PC-3 (cell line): ENCODE results near the gene TAS1R1. TPM values are rescaled to one million over a fixed set of nuclear protein-coding genes. Genes with fewer than 3 reads are reported as not detected.

ENCODE experiments used
- ATAC-seq: fragments of 200-7000 bp; cut with Tn5 transposase; 2 replicates; pipeline ENCODE4 v1.9.1; 2020; ENCODE audit warnings: mild to moderate bottlenecking, moderate library complexity
- BruUV-seq: library from RNA; stranded (reverse); fragments of 400-500 nt; replicated peaks from 2 replicates; lab custom pipeline; 2021; lab: Mats Ljungman, UMichigan
- CTCF ChIA-PET: fragments of 300-600 bp; sonication (Branson Sonifier 250); formaldehyde crosslinking; loops from one replicate; lab custom pipeline; 2022; ENCODE audit warnings: antibody characterized with exemption; lab: Charles Lee
- POLR2A ChIA-PET: fragments of 300-600 bp; sonication (Branson Sonifier 250); formaldehyde crosslinking; loops from one replicate; lab custom pipeline; 2022; ENCODE audit warnings: antibody characterized with exemption; ENCODE audit not compliant: unreplicated experiment; lab: Charles Lee
- DNase-seq: peaks from one replicate; pipeline ENCODE4 v3.0.0-alpha.2; 2015
- H2AFZ ChIP-seq: fragments of 300-600 bp; sonication (generic); 2 replicates; pipeline ENCODE4 v1.6.0; 2016; ENCODE audit warnings: antibody characterized with exemption, low read length
- H3F3A ChIP-seq: fragments of 300-600 bp; sonication (generic); one replicate; pipeline ENCODE4 v1.6.0; 2017; ENCODE audit warnings: antibody characterized with exemption, low read length, control low read depth, mild to moderate bottlenecking; ENCODE audit not compliant: unreplicated experiment
- H3K27ac ChIP-seq: fragments of 300-600 bp; sonication (generic); 2 replicates; pipeline ENCODE4 v1.5.1; 2016; ENCODE audit warnings: mild to moderate bottlenecking, low read length
- H3K27me3 ChIP-seq: fragments of 300-600 bp; sonication (generic); 2 replicates; pipeline ENCODE4 v1.6.1; 2016; ENCODE audit warnings: low read length, mixed read lengths
- H3K36me3 ChIP-seq: fragments of 300-600 bp; sonication (generic); 2 replicates; pipeline ENCODE4 v1.6.1; 2016; ENCODE audit warnings: low read depth, mixed run types, low read length, mixed read lengths
- H3K4me1 ChIP-seq: fragments of 300-600 bp; sonication (generic); 2 replicates; pipeline ENCODE4 v1.5.1; 2016; ENCODE audit warnings: low read length; ENCODE audit not compliant: insufficient read depth
- H3K4me2 ChIP-seq: fragments of 300-600 bp; sonication (generic); 2 replicates; pipeline ENCODE4 v1.6.0; 2016; ENCODE audit warnings: low read length
- H3K4me3 ChIP-seq: fragments of 300-600 bp; sonication (generic); 2 replicates; pipeline ENCODE4 v1.5.1; 2016; ENCODE audit warnings: mild to moderate bottlenecking, low read length, mixed read lengths
- H3K79me2 ChIP-seq: fragments of 300-600 bp; sonication (generic); 2 replicates; pipeline ENCODE4 v1.6.1; 2017; ENCODE audit warnings: low read length, mixed read lengths
- H3K9ac ChIP-seq: fragments of 300-600 bp; sonication (generic); 2 replicates; pipeline ENCODE4 v1.6.0; 2016; ENCODE audit warnings: mild to moderate bottlenecking, low read length
- H3K9me2 ChIP-seq: fragments of 300-600 bp; sonication (generic); replicated peaks from 2 replicates; pipeline ENCODE4 v1.6.1; 2016; ENCODE audit warnings: mixed run types, low read length, mixed read lengths
- H3K9me3 ChIP-seq: fragments of 300-600 bp; sonication (generic); 2 replicates; pipeline ENCODE4 v1.6.1; 2016; ENCODE audit warnings: low read length, mixed read lengths
- H4K20me1 ChIP-seq: fragments of 300-600 bp; sonication (generic); 2 replicates; pipeline ENCODE4 v1.6.1; 2016; ENCODE audit warnings: low read length, mixed read lengths
- EZH2 ChIP-seq: fragments of 300-600 bp; sonication (generic); IDR thresholded peaks from one replicate; pipeline ENCODE4 v1.6.1; 2017; ENCODE audit warnings: antibody characterized with exemption, mild to moderate bottlenecking, low read length; ENCODE audit not compliant: unreplicated experiment
- EZH2phosphoT487 ChIP-seq: fragments of 300-600 bp; sonication (generic); IDR thresholded peaks from 2 replicates; pipeline ENCODE4 v1.6.1; 2018; ENCODE audit warnings: mild to moderate bottlenecking, antibody characterized with exemption, low read length, borderline replicate concordance
- intact Hi-C: fragments of 100-400 bp; cut with micrococcal nuclease; formaldehyde crosslinking; loops from 2 replicates; pipeline ENCODE4 v1.9.0; 2023
- total RNA-seq: library from RNA; depleted of rRNA; stranded (reverse); fragments of >200 nt; gene quantifications from 2 replicates; pipeline ENCODE4 v1.2.3, GENCODE V29; 2014
- TF ChIP-seq, protein P1 (sequence below): fragments of 300-600 bp; sonication (generic); conservative IDR thresholded peaks from 2 replicates; pipeline ENCODE4 v1.5.1; 2017; ENCODE audit warnings: antibody characterized with exemption, low read depth, mild to moderate bottlenecking, low read length

The TAS1R1 gene
- total RNA-seq, 1 experiment from 2014 or later = not detected

- Histone ChIP-seq H4K20me1 (peaks cover 66% of the 10 kb centered on the region), H3K4me1 (peaks cover 16% of the 10 kb centered on the region), H2AFZ (no peak overlapping the region), H3K9me3 (no peaks in the 10 kb centered on the region), H3K9ac (no peak overlapping the region), H3K27me3 (no peaks in the 10 kb centered on the region), H3K36me3 (peaks cover 60% of the 10 kb centered on the region), H3K9me2 (no peaks in the 10 kb centered on the region), H3K4me2 (no peak overlapping the region), H3K27ac (no peak overlapping the region), H3K79me2 (peaks cover 79% of the 10 kb centered on the region), H3K4me3 (no peak overlapping the region), H3F3A (no peaks in the 10 kb centered on the region)
- TF ChIP-seq, protein P1, sequence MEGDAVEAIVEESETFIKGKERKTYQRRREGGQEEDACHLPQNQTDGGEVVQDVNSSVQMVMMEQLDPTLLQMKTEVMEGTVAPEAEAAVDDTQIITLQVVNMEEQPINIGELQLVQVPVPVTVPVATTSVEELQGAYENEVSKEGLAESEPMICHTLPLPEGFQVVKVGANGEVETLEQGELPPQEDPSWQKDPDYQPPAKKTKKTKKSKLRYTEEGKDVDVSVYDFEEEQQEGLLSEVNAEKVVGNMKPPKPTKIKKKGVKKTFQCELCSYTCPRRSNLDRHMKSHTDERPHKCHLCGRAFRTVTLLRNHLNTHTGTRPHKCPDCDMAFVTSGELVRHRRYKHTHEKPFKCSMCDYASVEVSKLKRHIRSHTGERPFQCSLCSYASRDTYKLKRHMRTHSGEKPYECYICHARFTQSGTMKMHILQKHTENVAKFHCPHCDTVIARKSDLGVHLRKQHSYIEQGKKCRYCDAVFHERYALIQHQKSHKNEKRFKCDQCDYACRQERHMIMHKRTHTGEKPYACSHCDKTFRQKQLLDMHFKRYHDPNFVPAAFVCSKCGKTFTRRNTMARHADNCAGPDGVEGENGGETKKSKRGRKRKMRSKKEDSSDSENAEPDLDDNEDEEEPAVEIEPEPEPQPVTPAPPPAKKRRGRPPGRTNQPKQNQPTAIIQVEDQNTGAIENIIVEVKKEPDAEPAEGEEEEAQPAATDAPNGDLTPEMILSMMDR = no peak
- TF ChIP-seq EZH2 (no peak), EZH2phosphoT487 (no peak)
- intact Hi-C loops = no loop called here
- BruUV-seq = no TSS peak
- ATAC-seq (no peak), DNase-seq (no peak)
- CTCF ChIA-PET = interaction anchor here (0.6 to 0.7 kb wide), 2 partner anchors 137 to 515 kb away, joined by 3 to 5 read pairs; no protein-coding TSS in a partner anchor
- POLR2A ChIA-PET = interaction anchor here (0.7 kb wide), 1 partner anchor 14 kb away, joined by 4 read pairs; no protein-coding TSS in a partner anchor
These were observed 42.0 kb downstream of the TAS1R1 start for GRCh38 chr1:6596886-6597776.

GRCh38 chr1:6597777-6598131 is 42.6 kb downstream of the TAS1R1 start:
- TF ChIP-seq EZH2phosphoT487 (no peak), EZH2 (no peak)
- TF ChIP-seq, protein P1 = no peak
- Histone ChIP-seq H3K4me2 (no peak overlapping the region), H3F3A (no peaks in the 10 kb centered on the region), H3K36me3 (peaks cover 55% of the 10 kb centered on the region), H2AFZ (no peak overlapping the region), H3K27ac (no peak overlapping the region), H4K20me1 (peaks cover 59% of the 10 kb centered on the region), H3K9me3 (no peaks in the 10 kb centered on the region), H3K79me2 (peaks cover 81% of the 10 kb centered on the region), H3K4me3 (no peak overlapping the region), H3K27me3 (no peaks in the 10 kb centered on the region), H3K4me1 (peaks cover 16% of the 10 kb centered on the region), H3K9ac (no peak overlapping the region), H3K9me2 (no peaks in the 10 kb centered on the region)
- ChIA-PET CTCF (interaction anchor here (0.6 to 0.7 kb wide), 2 partner anchors 138 to 515 kb away, joined by 3 to 5 read pairs; no protein-coding TSS in a partner anchor), POLR2A (interaction anchor here (0.7 kb wide), 1 partner anchor 15 kb away, joined by 4 read pairs; no protein-coding TSS in a partner anchor)
- DNase-seq (no peak), ATAC-seq (no peak)
- intact Hi-C loops = no loop called here
- BruUV-seq = no TSS peak
